ENCODE results near the gene MBD5.
A peak's percentile ranks its signal among the peaks of the same experiment; 100 is the strongest.
"Not testable (repeated sequence)": the region's sequence is repeated elsewhere in the genome, so short reads cannot be mapped to it uniquely, and the experiment has no call there.

Gene MBD5

GRCh38 chr2:148021059-148021861, at the start of gene MBD5:
MBD5 (plus strand) TSS chr2:148021091.
- DNase-seq (ENCODE audit: low read depth in 2 of 2, low spot score in 1 of 2), result peak in 1 of 2 donors; percentile 31

GRCh38 chr2:147976102-147976501, 44.8 kb upstream of the MBD5 start:
- DNase-seq (ENCODE audit: low read depth in 2 of 2, low spot score in 1 of 2), result no peak

GRCh38 chr2:147977679-147978078, 43.2 kb upstream of the MBD5 start:
- no peak for DNase-seq (ENCODE audit: low read depth in 2 of 2, low spot score in 1 of 2)

- no peak for DNase-seq (ENCODE audit: low read depth in 2 of 2, low spot score in 1 of 2)
These were observed 39.9 kb upstream of the MBD5 start for GRCh38 chr2:147980940-147981528.

- DNase-seq (ENCODE audit: low read depth in 2 of 2, low spot score in 1 of 2), result no peak
These were observed 31.8 kb upstream of the MBD5 start for GRCh38 chr2:147989102-147989501.

- no peak for DNase-seq (ENCODE audit: low read depth in 2 of 2, low spot score in 1 of 2)
These were observed 31.0 kb upstream of the MBD5 start for GRCh38 chr2:147989809-147990403.

- not testable (repeated sequence) for DNase-seq (ENCODE audit: low read depth in 2 of 2, low spot score in 1 of 2)
These were observed 25.9 kb upstream of the MBD5 start for GRCh38 chr2:147994965-147995364.

GRCh38 chr2:147996828-147997227, 24.1 kb upstream of the MBD5 start:
- DNase-seq (ENCODE audit: low read depth in 2 of 2, low spot score in 1 of 2), result no peak

GRCh38 chr2:147998203-147998602, 22.7 kb upstream of the MBD5 start:
- DNase-seq (ENCODE audit: low read depth in 2 of 2, low spot score in 1 of 2), result no peak

- no peak for DNase-seq (ENCODE audit: low read depth in 2 of 2, low spot score in 1 of 2)
These were observed 21.8 kb upstream of the MBD5 start for GRCh38 chr2:147999126-147999525.

- no peak for DNase-seq (ENCODE audit: low read depth in 2 of 2, low spot score in 1 of 2)
These were observed 20.8 kb upstream of the MBD5 start for GRCh38 chr2:148000095-148000494.

GRCh38 chr2:148002420-148002819, 18.5 kb upstream of the MBD5 start:
- DNase-seq (ENCODE audit: low read depth in 2 of 2, low spot score in 1 of 2), result not testable (repeated sequence)

- no peak for DNase-seq (ENCODE audit: low read depth in 2 of 2, low spot score in 1 of 2)
These were observed 14.5 kb upstream of the MBD5 start for GRCh38 chr2:148006249-148007007.

GRCh38 chr2:148007219-148007900, 13.5 kb upstream of the MBD5 start:
- DNase-seq (ENCODE audit: low read depth in 2 of 2, low spot score in 1 of 2), result no peak

- not testable (repeated sequence) for DNase-seq (ENCODE audit: low read depth in 2 of 2, low spot score in 1 of 2)
These were observed 12.5 kb upstream of the MBD5 start for GRCh38 chr2:148008411-148008810.

GRCh38 chr2:148013876-148014275, 7.0 kb upstream of the MBD5 start:
- no peak for DNase-seq (ENCODE audit: low read depth in 2 of 2, low spot score in 1 of 2)

- no peak for DNase-seq (ENCODE audit: low read depth in 2 of 2, low spot score in 1 of 2)
These were observed 6.3 kb upstream of the MBD5 start for GRCh38 chr2:148014616-148015015.

GRCh38 chr2:148020111-148021058, 506 bp upstream of the MBD5 start, which contains the start of gene ORC4:
ORC4 (minus strand) TSS chr2:148020737; CDS start chr2:147975958, 44,779 bp downstream.
- peak; percentile 95 for DNase-seq (ENCODE audit: low read depth in 2 of 2, low spot score in 1 of 2)

GRCh38 chr2:148021886-148022285, 995 bp downstream of the MBD5 start:
- DNase-seq (ENCODE audit: low read depth in 2 of 2, low spot score in 1 of 2), result no peak

- no peak for DNase-seq (ENCODE audit: low read depth in 2 of 2, low spot score in 1 of 2)
These were observed 1.5 kb downstream of the MBD5 start for GRCh38 chr2:148022351-148022750.
